Ovary (tissue), 9 donors: ENCODE measurements around the gene P4HB. TPM values are rescaled to one million over a fixed set of nuclear protein-coding genes. Genes with fewer than 3 reads are reported as not detected.

Experiments used
- DNase-seq, 5 donors: peaks; one replicate each; pipeline ENCODE4 v3.0.0-alpha.2; 2019 to 2020
- H3K27ac ChIP-seq, 2 donors: fragments of 200-600 bp; one replicate each; pipeline versions ENCODE4 v1.5.1 to v1.8.0; 2019 to 2022
- H3K27me3 ChIP-seq: fragments of 200-600 bp; one replicate; pipeline ENCODE4 v1.8.0; 2022
- H3K36me3 ChIP-seq: fragments of 200-600 bp; sonication (generic); one replicate; pipeline ENCODE4 v1.5.1; 2019
- H3K4me1 ChIP-seq: one replicate; pipeline ENCODE4 v1.8.1; 2013; ENCODE audit warnings: mild to moderate bottlenecking, moderate library complexity; ENCODE audit not compliant: insufficient read depth
- H3K4me3 ChIP-seq: fragments of 200-600 bp; sonication (generic); one replicate; pipeline ENCODE4 v1.5.1; 2017
- H3K9me3 ChIP-seq, 2 donors: fragments of 200-600 bp in 1 of 2; sonication (generic) in 1 of 2; one replicate each; pipeline versions ENCODE4 v1.5.1 to v1.8.1; 2013 to 2019; ENCODE audit warnings: mild to moderate bottlenecking in 1 of 2, moderate library complexity in 1 of 2
- EP300 ChIP-seq: sonication (generic); formaldehyde crosslinking; IDR thresholded peaks from one replicate; pipeline ENCODE4 v1.6.1; 2017; ENCODE audit warnings: antibody characterized with exemption
- POLR2A ChIP-seq: fragments of 450-650 bp; IDR thresholded peaks from one replicate; pipeline ENCODE4 v1.6.1; 2017; ENCODE audit warnings: antibody characterized with exemption, mild to moderate bottlenecking, moderate library complexity
- WGBS, 3 donors: extraction: QIAGEN DNeasy Blood & Tissue Kit in 1 of 3; methylation state at CpG; one replicate each; pipeline versions ENCODE4 v1.1.5 to v1.1.7; 2013 to 2017; 5-methylcytosine and 5-hydroxymethylcytosine counted together
- intact Hi-C, 4 donors: fragments of 100-400 bp; cut with DNase I; formaldehyde crosslinking; loops; one replicate each; pipeline versions ENCODE4 v1.11.0 to v1.15.1; 2022 to 2023
- polyA plus RNA-seq, 2 donors: library from polyadenylated mRNA; stranded (reverse); fragments of 200-250 nt in 1 of 2; fragments of 350-450 nt in 1 of 2; fragmentation: Illumina TruSeq in 1 of 2; extraction: RNeasy Lipid Tissue Mini Kit (QIAGEN cat#74804) in 1 of 2; gene quantifications; one replicate each; pipeline ENCODE4 v1.2.3, GENCODE V29; 2013 to 2014
- total RNA-seq, 7 donors: library from RNA; depleted of rRNA in 2 of 7; stranded (reverse); fragments of >200 nt in 2 of 7; fragmentation: NEBNext Ultra II Directional in 3 of 7; extraction: Animal tissue kit (Norgen Biotek cat#: 25700) in 3 of 7; gene quantifications; one replicate each; pipeline versions ENCODE4 v1.1.0 to v1.2.4, GENCODE V29; 2016 to 2023
- TF ChIP-seq, protein P1 (sequence below), 3 donors: fragments of 450-650 bp in 2 of 3; fragments of 200-600 bp in 1 of 3; IDR thresholded peaks; one replicate each; pipeline versions ENCODE4 v1.5.1 to v1.8.0; 2016 to 2022; ENCODE audit warnings: antibody characterized with exemption in 3 of 3, mild to moderate bottlenecking in 1 of 3
- donor health status: DM: no; HTN: no; CAD: no; lungs with moderate emphysema.
- donor health status: DM: no; HTN: no; CAD: no.
- donor health status: Bipolar disorder and iron deficiency.
- donor health status: DM: yes; HTN: yes; CAD: no.
- donor health status: DM: no; HTN: no; CAD: no.
- donor health status: DM: yes; HTN: yes; CAD: no.

The P4HB gene
- total and polyA plus RNA-seq, 9 donors, result 222 to 2,080 (median 312) TPM

DNA sequence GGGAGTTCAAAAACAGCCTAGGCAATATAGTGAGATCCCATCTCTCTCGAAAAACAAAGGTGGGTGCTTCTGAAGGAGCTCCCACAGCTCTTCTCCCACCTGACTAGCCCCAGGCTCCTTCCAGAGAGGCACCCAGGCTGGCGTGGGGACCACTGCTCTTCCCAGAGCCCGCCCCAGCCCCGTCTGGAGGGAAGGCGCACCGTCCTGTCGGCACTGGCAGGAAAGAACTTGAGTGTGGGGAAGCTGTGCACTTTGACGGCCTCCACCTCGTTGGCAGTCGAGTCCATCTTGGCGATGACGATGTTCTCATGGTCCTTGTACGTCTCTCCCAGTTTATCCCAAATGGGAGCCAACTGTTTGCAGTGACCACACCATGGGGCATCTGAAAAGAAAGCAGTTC lies 15.0 kb downstream of the P4HB start:
- TF ChIP-seq, protein P1, sequence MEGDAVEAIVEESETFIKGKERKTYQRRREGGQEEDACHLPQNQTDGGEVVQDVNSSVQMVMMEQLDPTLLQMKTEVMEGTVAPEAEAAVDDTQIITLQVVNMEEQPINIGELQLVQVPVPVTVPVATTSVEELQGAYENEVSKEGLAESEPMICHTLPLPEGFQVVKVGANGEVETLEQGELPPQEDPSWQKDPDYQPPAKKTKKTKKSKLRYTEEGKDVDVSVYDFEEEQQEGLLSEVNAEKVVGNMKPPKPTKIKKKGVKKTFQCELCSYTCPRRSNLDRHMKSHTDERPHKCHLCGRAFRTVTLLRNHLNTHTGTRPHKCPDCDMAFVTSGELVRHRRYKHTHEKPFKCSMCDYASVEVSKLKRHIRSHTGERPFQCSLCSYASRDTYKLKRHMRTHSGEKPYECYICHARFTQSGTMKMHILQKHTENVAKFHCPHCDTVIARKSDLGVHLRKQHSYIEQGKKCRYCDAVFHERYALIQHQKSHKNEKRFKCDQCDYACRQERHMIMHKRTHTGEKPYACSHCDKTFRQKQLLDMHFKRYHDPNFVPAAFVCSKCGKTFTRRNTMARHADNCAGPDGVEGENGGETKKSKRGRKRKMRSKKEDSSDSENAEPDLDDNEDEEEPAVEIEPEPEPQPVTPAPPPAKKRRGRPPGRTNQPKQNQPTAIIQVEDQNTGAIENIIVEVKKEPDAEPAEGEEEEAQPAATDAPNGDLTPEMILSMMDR (IDR thresholded peaks at IDR 0.05), result no peak
- TF ChIP-seq POLR2A (no peak), EP300 (no peak)
- intact Hi-C loops, result no loop called here
- no peaks in the 10 kb centered on the region for H3K9me3 ChIP-seq
- no peak for DNase-seq
- no peak overlapping the region for H3K4me3 ChIP-seq
- no peak overlapping the region for H3K27ac ChIP-seq
- 88 to 93% (median 91%) methylated on average over 13 of the region's 13 CpGs for WGBS, 3 donors
- no peaks in the 10 kb centered on the region for H3K36me3 ChIP-seq
- peaks cover 12% of the 10 kb centered on the region for H3K4me1 ChIP-seq
- no peaks in the 10 kb centered on the region for H3K27me3 ChIP-seq

DNA sequence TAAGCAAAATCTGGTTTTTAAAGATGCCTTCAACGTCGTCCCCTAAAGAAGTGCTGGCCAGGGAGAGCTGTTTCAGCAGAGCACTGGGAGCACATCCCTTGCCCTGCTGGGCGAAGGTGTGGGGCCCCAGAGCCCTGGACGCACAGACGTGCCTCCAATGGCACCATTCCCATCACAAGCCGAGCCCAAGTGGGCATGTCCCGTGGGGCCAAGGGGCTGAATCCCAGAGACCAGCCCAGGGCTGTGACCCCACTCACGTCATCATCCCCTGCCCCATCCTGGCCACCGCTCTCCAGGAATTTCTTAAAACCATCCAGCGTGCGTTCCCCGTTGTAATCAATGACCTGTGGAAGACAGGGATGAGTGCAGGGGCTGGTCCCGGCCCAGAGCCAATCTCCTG lies 15.4 kb downstream of the P4HB start:
- no peaks in the 10 kb centered on the region for H3K36me3 ChIP-seq
- no peak overlapping the region for H3K27ac ChIP-seq
- TF ChIP-seq EP300 (no peak), POLR2A (no peak)
- WGBS, 3 donors, result 77 to 81% (median 81%) methylated on average over 13 of the region's 13 CpGs
- no peak for DNase-seq
- no peaks in the 10 kb centered on the region for H3K27me3 ChIP-seq
- intact Hi-C loops, result no loop called here
- no peaks in the 10 kb centered on the region for H3K9me3 ChIP-seq
- no peak overlapping the region for H3K4me3 ChIP-seq
- H3K4me1 ChIP-seq, result peaks cover 12% of the 10 kb centered on the region

DNA sequence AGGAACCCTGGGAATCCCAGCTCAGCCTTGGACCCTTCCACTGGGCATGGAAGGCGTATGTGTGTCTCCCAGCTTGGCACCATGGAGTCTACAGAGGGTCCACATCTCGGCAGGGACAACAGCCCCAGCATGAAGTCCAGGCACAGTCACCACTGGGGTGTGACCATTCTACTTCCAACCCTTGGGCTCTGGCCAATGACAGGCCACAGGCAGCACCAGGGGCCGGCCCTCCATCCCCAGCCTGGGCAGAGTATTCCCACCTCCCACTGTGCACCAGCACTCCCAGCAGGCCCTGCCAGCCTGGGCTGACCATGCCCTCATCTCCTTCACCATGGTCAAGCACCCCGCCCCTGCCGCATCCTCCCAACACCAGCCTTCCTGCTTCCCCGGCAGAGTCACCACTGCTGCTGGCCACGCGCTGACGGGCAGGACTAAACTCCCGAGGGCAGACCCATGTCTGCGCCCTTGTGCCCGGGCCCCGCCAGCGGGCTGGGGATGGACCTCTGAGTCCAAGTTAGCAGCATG lies 15.9 kb downstream of the P4HB start:
- 88 to 92% (median 90%) methylated on average over 12 to 14 of the region's 14 CpGs for WGBS, 3 donors
- Histone ChIP-seq H3K36me3 (no peaks in the 10 kb centered on the region), H3K4me3 (no peak overlapping the region), H3K9me3 (no peaks in the 10 kb centered on the region), H3K27ac (no peak overlapping the region), H3K4me1 (peaks cover 12% of the 10 kb centered on the region), H3K27me3 (no peaks in the 10 kb centered on the region)
- TF ChIP-seq EP300 (no peak), POLR2A (no peak)
- TF ChIP-seq, protein P1 (IDR thresholded peaks at IDR 0.05), result no peak
- no peak for DNase-seq
- intact Hi-C loops, result no loop called here

DNA sequence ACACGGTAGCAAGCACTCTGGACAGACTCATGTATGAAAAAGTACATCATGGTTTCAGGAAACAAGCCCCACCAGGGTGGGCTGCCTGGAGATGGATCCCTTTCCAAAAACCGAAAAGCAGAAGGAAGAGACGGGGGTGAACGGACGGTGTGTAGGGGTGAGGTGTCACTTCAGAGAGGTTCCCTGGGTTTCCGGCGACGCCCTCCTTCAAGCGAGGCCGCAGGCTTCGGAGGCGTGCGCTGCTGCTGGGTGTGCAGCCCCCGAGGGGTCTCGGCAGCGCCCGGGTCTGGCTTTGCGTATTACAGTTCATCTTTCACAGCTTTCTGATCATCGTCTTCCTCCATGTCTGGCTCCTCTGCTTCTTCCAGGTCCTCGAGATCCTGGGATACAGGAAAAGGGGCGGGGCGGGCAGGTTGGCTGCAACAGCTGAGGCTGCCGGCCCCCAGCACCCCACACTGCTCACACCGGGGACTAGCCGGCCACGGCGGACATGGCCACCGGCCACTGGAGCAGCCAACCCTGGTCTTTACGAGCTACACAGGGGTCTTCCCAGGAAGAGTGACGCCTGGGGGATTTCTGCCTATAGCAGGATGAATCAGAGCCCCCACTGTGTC lies 16.5 kb downstream of the P4HB start:
- DNase-seq, result no peak
- intact Hi-C loops, result no loop called here
- Histone ChIP-seq H3K4me1 (peaks cover 12% of the 10 kb centered on the region), H3K4me3 (no peak overlapping the region), H3K27ac (no peak overlapping the region), H3K27me3 (no peaks in the 10 kb centered on the region), H3K36me3 (no peaks in the 10 kb centered on the region), H3K9me3 (no peaks in the 10 kb centered on the region)
- WGBS, 3 donors, result 89% methylated on average over 30 of the region's 30 CpGs
- TF ChIP-seq POLR2A (no peak), EP300 (no peak)
- TF ChIP-seq, protein P1 (IDR thresholded peaks at IDR 0.05), result no peak

DNA sequence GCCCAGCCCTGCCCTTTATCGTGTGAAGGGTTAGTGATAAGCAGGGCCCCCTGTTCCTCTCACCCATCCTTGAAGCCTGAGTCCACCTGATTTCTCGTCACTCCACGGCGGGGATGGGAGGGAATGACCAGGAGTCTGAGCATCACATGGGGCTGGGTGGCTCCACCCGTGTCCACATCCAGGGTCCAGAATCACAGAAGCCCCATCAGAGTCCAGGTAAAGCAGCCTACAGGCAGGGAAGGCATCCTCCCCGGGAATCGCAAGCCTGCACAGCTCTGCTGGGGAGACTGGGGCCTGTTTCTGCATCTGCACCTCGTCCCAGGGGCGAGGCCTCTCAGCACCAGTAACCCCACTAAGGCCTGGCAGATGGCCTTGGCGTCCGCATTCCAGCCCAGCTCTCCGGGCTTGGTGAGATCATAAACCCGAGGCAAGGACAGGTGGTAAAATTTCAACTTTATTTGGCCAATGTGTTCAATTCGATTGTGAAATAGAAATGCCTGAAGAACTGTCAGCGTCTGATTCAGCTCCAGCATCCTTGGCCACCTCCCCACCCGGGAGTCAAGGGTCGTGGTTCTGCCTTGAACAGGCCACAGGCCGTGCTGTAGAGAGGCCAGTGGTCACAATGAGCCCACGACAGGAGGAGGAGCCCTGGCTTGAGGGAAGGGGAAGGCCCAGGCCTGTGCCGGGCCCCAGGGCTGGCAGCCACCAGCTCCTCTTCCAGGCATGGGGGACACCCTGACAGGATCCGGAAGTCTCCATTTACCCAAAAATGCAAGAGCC lies 17.4 kb downstream of the P4HB start:
- peak in 3 of 5 donors; percentile 65 to 73 (median 68) for DNase-seq
- Histone ChIP-seq H3K4me3 (no peak overlapping the region), H3K27ac (no peak overlapping the region), H3K9me3 (no peaks in the 10 kb centered on the region), H3K36me3 (no peaks in the 10 kb centered on the region), H3K27me3 (no peaks in the 10 kb centered on the region), H3K4me1 (peaks cover 12% of the 10 kb centered on the region)
- TF ChIP-seq EP300 (no peak), POLR2A (no peak)
- TF ChIP-seq, protein P1 (IDR thresholded peaks at IDR 0.05), result no peak
- WGBS, 3 donors, result 56 to 62% (median 56%) methylated on average over 21 of the region's 21 CpGs
- intact Hi-C loops, result no loop called here
